ENCODE data around the gene EPX.

EPX gene

GRCh38 chr17:58247511-58248363, 55.2 kb downstream of the EPX start:
- no peak overlapping the region for H3K27ac ChIP-seq
- TF ChIP-seq ZFX (IDR thresholded peaks at IDR 0.05) (no peak), CTCF (conservative IDR thresholded peaks at IDR 0.05) (no peak)

DNA sequence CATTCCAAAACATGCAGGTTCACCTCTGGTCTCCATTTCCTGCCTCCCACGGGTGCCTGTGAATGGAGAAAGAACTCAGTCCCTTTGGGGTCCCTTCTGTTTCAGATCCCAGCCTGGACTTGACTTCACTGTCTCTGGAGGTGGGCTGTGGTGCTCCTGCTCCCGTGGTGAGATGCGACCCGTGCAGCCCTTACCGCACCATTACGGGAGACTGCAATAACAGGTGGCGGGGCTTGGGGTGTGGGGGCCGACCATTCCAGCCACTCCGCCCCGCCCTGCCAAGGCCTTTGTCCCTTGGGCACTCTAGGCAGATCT, 56.4 kb downstream of the EPX start:
- H3K27ac ChIP-seq = peak overlapping the region; percentile 59
- TF ChIP-seq ZFX (IDR thresholded peaks at IDR 0.05) = no peak

GRCh38 chr17:58249270-58250133, 57.0 kb downstream of the EPX start:
- peak overlapping the region; percentile 59 for H3K27ac ChIP-seq
- TF ChIP-seq ZFX (IDR thresholded peaks at IDR 0.05) (no peak), CTCF (conservative IDR thresholded peaks at IDR 0.05) (peak; percentile 95)

GRCh38 chr17:58250344-58251011, 58.0 kb downstream of the EPX start:
- TF ChIP-seq ZFX (IDR thresholded peaks at IDR 0.05) = no peak
- no peak for TF ChIP-seq CTCF (conservative IDR thresholded peaks at IDR 0.05)
- peak overlapping the region; percentile 59 for H3K27ac ChIP-seq

- H3K27ac ChIP-seq = no peak overlapping the region
- TF ChIP-seq CTCF (conservative IDR thresholded peaks at IDR 0.05) (no peak), ZFX (IDR thresholded peaks at IDR 0.05) (no peak)
These were observed 59.6 kb downstream of the EPX start for GRCh38 chr17:58252141-58252540.

GRCh38 chr17:58253082-58253481, 60.6 kb downstream of the EPX start:
- TF ChIP-seq CTCF (conservative IDR thresholded peaks at IDR 0.05) = no peak
- TF ChIP-seq ZFX (IDR thresholded peaks at IDR 0.05) = no peak
- no peak overlapping the region for H3K27ac ChIP-seq

Data from C4-2B (cell line).